GM13977 (cell line): Measurements from ENCODE around the gene ENSA.
"Not testable (repeated sequence)": the region's sequence is repeated elsewhere in the genome, so short reads cannot be mapped to it uniquely, and the experiment has no call there.

Source experiments
- DNase-seq: peaks from one replicate; pipeline ENCODE4 v3.0.0; 2012; ENCODE audit warnings: low spot score
- in situ Hi-C: fragments of 300-500 bp; cut with MboI; formaldehyde crosslinking; loops from one replicate; pipeline ENCODE4 v1.12.0; 2022; ENCODE audit warnings: low sequenced_read_pairs, low pct_unique_long_range_greater_than_20kb, mixed read lengths, inconsistent platforms; ENCODE audit not compliant: unreplicated experiment
- TF ChIP-seq, protein P1 (sequence below): IDR thresholded peaks from 2 replicates; pipeline ENCODE4 v1.5.1; 2012; ENCODE audit warnings: mild to moderate bottlenecking, control low read depth; ENCODE audit not compliant: insufficient read depth; ENCODE audit errors: extremely low read depth, missing control alignments

Gene ENSA

DNA sequence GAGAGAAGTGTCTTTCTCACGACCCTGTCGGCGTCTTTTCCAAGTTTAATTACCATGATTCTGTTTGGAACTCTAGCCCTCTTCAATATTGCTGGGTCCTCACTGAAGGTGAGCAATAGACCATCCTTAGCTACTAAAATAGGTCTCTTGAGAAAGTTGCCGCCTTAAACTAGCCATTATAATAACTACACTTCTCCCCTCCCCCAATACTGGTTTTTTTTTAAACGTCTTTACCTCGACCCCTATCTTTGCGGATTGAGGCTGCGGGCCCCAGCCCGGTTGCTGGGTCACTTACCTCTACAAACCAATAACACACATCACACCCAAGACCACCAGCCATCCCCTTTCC, 672 bp downstream of the ENSA start:
- DNase-seq, result no peak
- TF ChIP-seq, protein P1, sequence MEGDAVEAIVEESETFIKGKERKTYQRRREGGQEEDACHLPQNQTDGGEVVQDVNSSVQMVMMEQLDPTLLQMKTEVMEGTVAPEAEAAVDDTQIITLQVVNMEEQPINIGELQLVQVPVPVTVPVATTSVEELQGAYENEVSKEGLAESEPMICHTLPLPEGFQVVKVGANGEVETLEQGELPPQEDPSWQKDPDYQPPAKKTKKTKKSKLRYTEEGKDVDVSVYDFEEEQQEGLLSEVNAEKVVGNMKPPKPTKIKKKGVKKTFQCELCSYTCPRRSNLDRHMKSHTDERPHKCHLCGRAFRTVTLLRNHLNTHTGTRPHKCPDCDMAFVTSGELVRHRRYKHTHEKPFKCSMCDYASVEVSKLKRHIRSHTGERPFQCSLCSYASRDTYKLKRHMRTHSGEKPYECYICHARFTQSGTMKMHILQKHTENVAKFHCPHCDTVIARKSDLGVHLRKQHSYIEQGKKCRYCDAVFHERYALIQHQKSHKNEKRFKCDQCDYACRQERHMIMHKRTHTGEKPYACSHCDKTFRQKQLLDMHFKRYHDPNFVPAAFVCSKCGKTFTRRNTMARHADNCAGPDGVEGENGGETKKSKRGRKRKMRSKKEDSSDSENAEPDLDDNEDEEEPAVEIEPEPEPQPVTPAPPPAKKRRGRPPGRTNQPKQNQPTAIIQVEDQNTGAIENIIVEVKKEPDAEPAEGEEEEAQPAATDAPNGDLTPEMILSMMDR, result no peak
- in situ Hi-C loops, result no loop called here

DNA sequence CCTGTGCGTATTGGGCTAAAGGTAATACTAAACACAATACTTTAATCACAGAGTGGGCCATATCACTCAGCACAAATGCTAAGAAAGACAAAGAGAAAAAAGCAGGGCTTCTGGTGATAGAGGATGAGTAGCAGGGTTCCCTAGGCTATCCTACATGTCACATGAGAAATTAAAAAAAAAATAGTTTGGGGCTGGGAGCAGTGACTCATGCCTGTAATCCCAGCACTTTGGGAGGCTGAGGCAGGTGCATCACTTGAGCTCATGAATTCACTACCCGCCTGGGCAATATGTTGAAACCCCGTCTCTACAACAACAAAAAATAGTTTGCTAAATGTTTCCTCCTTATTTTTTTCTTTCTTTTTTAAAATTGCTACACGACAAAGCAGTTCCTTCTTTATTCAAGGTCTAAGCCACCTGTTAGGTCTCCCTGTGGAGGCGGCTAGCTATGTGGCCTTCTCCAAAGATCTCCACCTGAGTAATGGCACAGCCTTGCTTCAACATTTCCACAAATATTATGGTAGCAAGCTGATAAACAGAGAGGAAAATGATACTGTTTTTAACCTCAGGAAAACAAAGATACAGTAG, 1.5 kb downstream of the ENSA start:
- in situ Hi-C loops, result no loop called here
- TF ChIP-seq, protein P1, result no peak
- DNase-seq, result no peak

DNA sequence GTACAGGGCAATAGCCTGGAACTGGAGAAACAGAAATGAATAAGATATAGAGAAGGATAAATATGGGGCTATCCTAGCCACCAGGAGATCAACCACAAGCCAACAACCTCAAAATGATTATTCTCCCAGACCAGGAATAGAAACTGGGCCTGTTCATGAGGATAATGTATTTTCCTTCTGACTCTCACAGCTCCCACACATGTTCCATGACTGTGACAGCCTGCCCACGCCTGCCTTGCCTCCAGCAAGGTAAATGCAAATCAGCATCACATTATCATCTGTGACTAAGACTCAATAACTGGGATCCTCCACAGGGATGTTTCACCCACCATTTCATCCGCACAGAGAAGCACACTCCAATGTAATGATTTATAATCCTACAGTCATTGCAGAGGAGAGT, 3.3 kb downstream of the ENSA start:
- TF ChIP-seq, protein P1, result no peak
- in situ Hi-C loops, result no loop called here
- no peak for DNase-seq

DNA sequence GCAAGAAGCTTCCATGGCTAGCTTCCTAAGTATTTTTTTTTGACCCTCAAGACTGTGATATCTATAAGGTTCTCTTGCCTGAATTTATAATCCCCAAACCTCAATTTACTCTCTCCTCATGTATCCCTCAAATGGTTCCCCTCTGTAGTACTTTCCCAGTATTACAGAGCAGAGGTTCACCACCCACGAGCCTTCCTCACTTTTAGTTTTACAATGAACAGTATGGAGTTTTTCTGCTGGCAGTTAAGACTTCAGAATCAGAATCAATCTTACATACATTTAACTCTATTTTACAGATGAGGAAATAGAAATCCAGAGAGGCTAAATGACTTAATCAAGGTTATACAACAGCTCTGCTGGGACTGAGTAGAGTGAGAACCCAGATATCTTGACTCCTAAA, 4.9 kb downstream of the ENSA start:
- in situ Hi-C loops, DNase-seq: not testable (repeated sequence)

DNA sequence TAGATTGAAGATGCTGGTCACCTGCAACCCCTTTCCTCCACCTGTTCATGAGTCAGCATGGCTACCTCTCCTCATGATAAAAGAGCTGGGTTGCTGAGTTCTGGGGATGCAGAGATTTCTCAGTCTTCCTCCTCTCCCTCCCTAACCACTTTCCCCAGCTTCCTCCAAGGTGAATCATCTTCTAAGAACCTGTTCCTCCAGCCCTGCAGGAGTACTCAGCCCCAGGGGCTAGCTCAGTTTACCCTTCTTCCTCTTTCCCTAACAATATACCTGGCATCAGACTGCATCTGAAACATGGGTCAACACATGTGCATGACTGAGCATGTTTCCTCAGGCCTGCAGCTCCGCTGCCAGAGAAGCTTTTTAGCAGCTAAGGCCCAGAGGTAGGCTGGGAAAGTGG, 5.3 kb downstream of the ENSA start:
- DNase-seq, in situ Hi-C loops: not testable (repeated sequence)

DNA sequence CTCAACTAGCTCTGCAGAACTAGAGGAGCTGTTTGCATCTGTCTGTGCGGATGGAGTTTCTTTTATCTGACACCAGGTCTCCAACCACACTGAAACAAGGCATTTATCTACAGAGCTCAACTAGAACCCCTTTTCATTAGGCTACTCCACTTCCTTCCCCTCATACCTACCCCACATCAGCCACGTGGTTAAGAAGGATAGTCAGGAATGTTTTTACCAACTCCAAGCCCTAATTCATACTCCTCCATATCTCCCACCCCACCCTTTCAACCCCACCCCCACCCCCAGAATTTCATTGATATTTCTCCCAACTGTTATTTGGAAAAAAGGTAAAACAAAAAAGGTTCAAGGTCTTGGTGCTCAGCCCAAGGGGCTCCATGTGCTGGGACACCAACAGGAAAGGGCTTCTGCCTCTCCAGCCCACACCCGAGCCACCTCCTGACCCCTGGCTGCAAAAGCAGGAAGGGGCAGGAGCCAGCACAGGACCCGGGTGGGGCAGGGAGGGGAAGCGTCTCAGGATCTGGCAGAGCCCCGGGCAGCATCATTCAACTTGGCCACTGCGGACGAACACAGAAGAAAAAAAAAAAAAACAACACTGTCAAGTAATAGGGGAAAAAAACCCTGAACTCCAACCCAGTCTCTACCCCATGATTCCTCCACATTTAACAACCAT, 7.0 kb downstream of the ENSA start:
- peak; percentile 22 for DNase-seq
- TF ChIP-seq, protein P1, result no peak
- in situ Hi-C loops, result no loop called here

DNA sequence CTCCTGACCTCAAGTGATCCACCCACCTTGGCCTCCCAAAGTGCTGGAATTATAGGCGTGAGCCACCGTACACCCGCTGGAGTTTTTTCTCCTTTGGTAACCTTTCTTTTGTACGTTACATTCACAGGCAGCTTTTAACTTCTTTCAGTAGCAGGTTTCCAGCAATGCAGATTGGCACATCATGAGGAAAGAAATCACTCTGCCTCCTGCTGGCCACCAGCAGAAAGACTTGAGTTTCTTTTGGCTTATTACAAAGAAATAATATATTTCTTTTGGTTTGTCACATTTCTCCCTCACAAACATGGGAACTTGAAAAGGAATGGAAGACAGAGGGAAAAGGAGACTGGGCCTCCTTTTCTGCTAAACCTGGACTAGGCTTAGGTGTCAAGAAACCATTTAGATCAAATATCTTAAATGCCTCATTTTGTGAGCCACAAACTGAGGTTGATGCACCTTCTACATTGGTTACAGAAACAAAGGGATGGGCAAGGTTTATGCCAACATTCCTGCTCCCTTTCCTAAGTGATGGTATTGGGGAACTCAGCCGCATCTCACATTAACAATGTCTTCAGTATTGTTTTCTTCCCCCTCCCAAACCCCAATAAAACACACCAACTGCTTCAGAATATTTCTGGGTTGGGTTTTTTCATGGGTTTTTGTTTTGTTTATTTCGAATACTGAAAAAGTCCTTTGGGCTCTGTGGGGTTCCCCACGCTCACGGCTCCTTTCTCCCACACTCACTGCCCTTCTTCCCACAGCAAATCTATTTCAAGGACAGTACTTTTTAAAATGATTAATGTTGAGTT, 7.7 kb downstream of the ENSA start:
- TF ChIP-seq, protein P1, result peak; percentile 69
- in situ Hi-C loops, result no loop called here
- DNase-seq, result peak; percentile 57
